ENCODE measurements around the gene SMOC2.

Gene SMOC2

GRCh38 chr6:168441434-168442391 lies 729 bp downstream of the SMOC2 start:
- no peak overlapping the region for H3K27ac ChIP-seq (ENCODE audit: low read depth, low read length)
- peaks cover 0 to 19% (median 19%) of the 10 kb centered on the region in 5 donors for H3K4me1 ChIP-seq (ENCODE audit: control insufficient read depth in 5 of 5, insufficient read depth in 5 of 5, low read length in 5 of 5)
- peaks cover 0 to 38% (median 21%) of the 10 kb centered on the region in 5 donors for H3K27me3 ChIP-seq (ENCODE audit: control insufficient read depth in 5 of 5, insufficient read depth in 4 of 5, low read length in 5 of 5)
- H3K9ac ChIP-seq (ENCODE audit: low read length in 5 of 5): peak overlapping the region in 1 of 5 donors; percentile 52
- H3K9me3 ChIP-seq (ENCODE audit: control insufficient read depth in 5 of 5, low read length in 5 of 5): no peaks in the 10 kb centered on the region
- peak overlapping the region in 4 of 5 donors; percentile 49 to 60 (median 56) for H3K4me3 ChIP-seq (ENCODE audit: low read depth in 1 of 5, low read length in 5 of 5)
- no peaks in the 10 kb centered on the region for H3K36me3 ChIP-seq (ENCODE audit: control insufficient read depth in 5 of 5, insufficient read depth in 5 of 5, low read length in 5 of 5)

- Histone ChIP-seq H3K9me3 (ENCODE audit: control insufficient read depth in 5 of 5, low read length in 5 of 5) (no peaks in the 10 kb centered on the region), H3K27me3 (ENCODE audit: control insufficient read depth in 5 of 5, insufficient read depth in 4 of 5, low read length in 5 of 5) (peaks cover 0 to 38% (median 21%) of the 10 kb centered on the region in 5 donors), H3K36me3 (ENCODE audit: control insufficient read depth in 5 of 5, insufficient read depth in 5 of 5, low read length in 5 of 5) (no peaks in the 10 kb centered on the region), H3K27ac (ENCODE audit: low read depth, low read length) (no peak overlapping the region), H3K4me1 (ENCODE audit: control insufficient read depth in 5 of 5, insufficient read depth in 5 of 5, low read length in 5 of 5) (peaks cover 0 to 19% (median 19%) of the 10 kb centered on the region in 5 donors), H3K9ac (ENCODE audit: low read length in 5 of 5) (no peak overlapping the region), H3K4me3 (ENCODE audit: low read depth in 1 of 5, low read length in 5 of 5) (peak overlapping the region in 1 of 5 donors; percentile 58)
Observed at GRCh38 chr6:168442646-168443045, 1.7 kb downstream of the SMOC2 start.

- Histone ChIP-seq H3K4me1 (ENCODE audit: control insufficient read depth in 5 of 5, insufficient read depth in 5 of 5, low read length in 5 of 5) (peaks cover 0 to 4% (median under 1%) of the 10 kb centered on the region in 5 donors), H3K27ac (ENCODE audit: low read depth, low read length) (no peak overlapping the region), H3K9ac (ENCODE audit: low read length in 5 of 5) (no peak overlapping the region)
Observed at GRCh38 chr6:168447282-168447681, 6.3 kb downstream of the SMOC2 start.

GRCh38 chr6:168447700-168448099 lies 6.7 kb downstream of the SMOC2 start:
- Histone ChIP-seq H3K9me3 (ENCODE audit: control insufficient read depth in 5 of 5, low read length in 5 of 5) (no peaks in the 10 kb centered on the region), H3K4me3 (ENCODE audit: low read depth in 1 of 5, low read length in 5 of 5) (no peak overlapping the region), H3K4me1 (ENCODE audit: control insufficient read depth in 5 of 5, insufficient read depth in 5 of 5, low read length in 5 of 5) (peaks cover 0 to 7% (median 2%) of the 10 kb centered on the region in 5 donors), H3K27me3 (ENCODE audit: control insufficient read depth in 5 of 5, insufficient read depth in 4 of 5, low read length in 5 of 5) (peaks cover 0 to 14% (median 13%) of the 10 kb centered on the region in 5 donors), H3K9ac (ENCODE audit: low read length in 5 of 5) (no peak overlapping the region), H3K36me3 (ENCODE audit: control insufficient read depth in 5 of 5, insufficient read depth in 5 of 5, low read length in 5 of 5) (no peaks in the 10 kb centered on the region), H3K27ac (ENCODE audit: low read depth, low read length) (no peak overlapping the region)

More at GRCh38 chr6:168447282-168447681, 6.3 kb downstream of the SMOC2 start:
- peaks cover 0 to 18% (median 13%) of the 10 kb centered on the region in 5 donors for H3K27me3 ChIP-seq (ENCODE audit: control insufficient read depth in 5 of 5, insufficient read depth in 4 of 5, low read length in 5 of 5)
- H3K9me3 ChIP-seq (ENCODE audit: control insufficient read depth in 5 of 5, low read length in 5 of 5): no peaks in the 10 kb centered on the region
- H3K4me3 ChIP-seq (ENCODE audit: low read depth in 1 of 5, low read length in 5 of 5): no peak overlapping the region
- H3K36me3 ChIP-seq (ENCODE audit: control insufficient read depth in 5 of 5, insufficient read depth in 5 of 5, low read length in 5 of 5): no peaks in the 10 kb centered on the region

- H3K9ac ChIP-seq (ENCODE audit: low read length in 5 of 5): no peak overlapping the region
- H3K4me1 ChIP-seq (ENCODE audit: control insufficient read depth in 5 of 5, insufficient read depth in 5 of 5, low read length in 5 of 5): peaks cover 0 to 13% (median 8%) of the 10 kb centered on the region in 5 donors
- H3K27ac ChIP-seq (ENCODE audit: low read depth, low read length): no peak overlapping the region
- H3K9me3 ChIP-seq (ENCODE audit: control insufficient read depth in 5 of 5, low read length in 5 of 5): no peaks in the 10 kb centered on the region
- no peaks in the 10 kb centered on the region for H3K36me3 ChIP-seq (ENCODE audit: control insufficient read depth in 5 of 5, insufficient read depth in 5 of 5, low read length in 5 of 5)
- peaks cover 0 to 8% (median 6%) of the 10 kb centered on the region in 5 donors for H3K27me3 ChIP-seq (ENCODE audit: control insufficient read depth in 5 of 5, insufficient read depth in 4 of 5, low read length in 5 of 5)
- H3K4me3 ChIP-seq (ENCODE audit: low read depth in 1 of 5, low read length in 5 of 5): no peak overlapping the region
Observed at GRCh38 chr6:168448243-168448855, 7.4 kb downstream of the SMOC2 start.

- no peak overlapping the region for H3K9ac ChIP-seq (ENCODE audit: low read length in 5 of 5)
- H3K4me1 ChIP-seq (ENCODE audit: control insufficient read depth in 5 of 5, insufficient read depth in 5 of 5, low read length in 5 of 5): peaks cover 0 to 14% (median 8%) of the 10 kb centered on the region in 5 donors
- no peak overlapping the region for H3K4me3 ChIP-seq (ENCODE audit: low read depth in 1 of 5, low read length in 5 of 5)
- peaks cover 0 to 9% (median 3%) of the 10 kb centered on the region in 5 donors for H3K27me3 ChIP-seq (ENCODE audit: control insufficient read depth in 5 of 5, insufficient read depth in 4 of 5, low read length in 5 of 5)
- H3K27ac ChIP-seq (ENCODE audit: low read depth, low read length): no peak overlapping the region
- H3K9me3 ChIP-seq (ENCODE audit: control insufficient read depth in 5 of 5, low read length in 5 of 5): no peaks in the 10 kb centered on the region
- no peaks in the 10 kb centered on the region for H3K36me3 ChIP-seq (ENCODE audit: control insufficient read depth in 5 of 5, insufficient read depth in 5 of 5, low read length in 5 of 5)
Observed at GRCh38 chr6:168450917-168451316, 9.9 kb downstream of the SMOC2 start.

GRCh38 chr6:168451805-168452517 lies 11.0 kb downstream of the SMOC2 start:
- H3K9ac ChIP-seq (ENCODE audit: low read length in 5 of 5): no peak overlapping the region
- no peaks in the 10 kb centered on the region for H3K9me3 ChIP-seq (ENCODE audit: control insufficient read depth in 5 of 5, low read length in 5 of 5)
- H3K36me3 ChIP-seq (ENCODE audit: control insufficient read depth in 5 of 5, insufficient read depth in 5 of 5, low read length in 5 of 5): no peaks in the 10 kb centered on the region
- no peak overlapping the region for H3K4me3 ChIP-seq (ENCODE audit: low read depth in 1 of 5, low read length in 5 of 5)
- peaks cover 0 to 14% (median 8%) of the 10 kb centered on the region in 5 donors for H3K4me1 ChIP-seq (ENCODE audit: control insufficient read depth in 5 of 5, insufficient read depth in 5 of 5, low read length in 5 of 5)
- H3K27me3 ChIP-seq (ENCODE audit: control insufficient read depth in 5 of 5, insufficient read depth in 4 of 5, low read length in 5 of 5): peaks cover 0 to 9% (median 3%) of the 10 kb centered on the region in 5 donors
- H3K27ac ChIP-seq (ENCODE audit: low read depth, low read length): no peak overlapping the region

GRCh38 chr6:168452685-168453377 lies 11.8 kb downstream of the SMOC2 start:
- peaks cover under 1 to 9% (median 3%) of the 10 kb centered on the region in 5 donors for H3K27me3 ChIP-seq (ENCODE audit: control insufficient read depth in 5 of 5, insufficient read depth in 4 of 5, low read length in 5 of 5)
- peak overlapping the region in 1 of 5 donors; percentile 4 for H3K4me3 ChIP-seq (ENCODE audit: low read depth in 1 of 5, low read length in 5 of 5)
- H3K9me3 ChIP-seq (ENCODE audit: control insufficient read depth in 5 of 5, low read length in 5 of 5): no peaks in the 10 kb centered on the region
- H3K4me1 ChIP-seq (ENCODE audit: control insufficient read depth in 5 of 5, insufficient read depth in 5 of 5, low read length in 5 of 5): peaks cover 0 to 14% (median 8%) of the 10 kb centered on the region in 5 donors
- H3K9ac ChIP-seq (ENCODE audit: low read length in 5 of 5): peak overlapping the region in 2 of 5 donors; percentile 17 to 48
- H3K36me3 ChIP-seq (ENCODE audit: control insufficient read depth in 5 of 5, insufficient read depth in 5 of 5, low read length in 5 of 5): no peaks in the 10 kb centered on the region
- H3K27ac ChIP-seq (ENCODE audit: low read depth, low read length): no peak overlapping the region

- H3K4me3 ChIP-seq (ENCODE audit: low read depth in 1 of 5, low read length in 5 of 5): no peak overlapping the region
- no peak overlapping the region for H3K9ac ChIP-seq (ENCODE audit: low read length in 5 of 5)
- no peak overlapping the region for H3K27ac ChIP-seq (ENCODE audit: low read depth, low read length)
- H3K27me3 ChIP-seq (ENCODE audit: control insufficient read depth in 5 of 5, insufficient read depth in 4 of 5, low read length in 5 of 5): peaks cover 3 to 9% (median 6%) of the 10 kb centered on the region in 5 donors
- peaks cover 0 to 14% (median 8%) of the 10 kb centered on the region in 5 donors for H3K4me1 ChIP-seq (ENCODE audit: control insufficient read depth in 5 of 5, insufficient read depth in 5 of 5, low read length in 5 of 5)
- H3K9me3 ChIP-seq (ENCODE audit: control insufficient read depth in 5 of 5, low read length in 5 of 5): no peaks in the 10 kb centered on the region
- H3K36me3 ChIP-seq (ENCODE audit: control insufficient read depth in 5 of 5, insufficient read depth in 5 of 5, low read length in 5 of 5): no peaks in the 10 kb centered on the region
Observed at GRCh38 chr6:168455847-168456530, 15.0 kb downstream of the SMOC2 start.
